ENCODE results near the gene PON2. TPM values are rescaled to one million over a fixed set of nuclear protein-coding genes. Genes with fewer than 3 reads are reported as not detected.
"Not testable (repeated sequence)": the region's sequence is repeated elsewhere in the genome, so short reads cannot be mapped to it uniquely, and the experiment has no call there.

The PON2 gene
- total RNA-seq, 4 donors from 2014 or later, result 66.5 to 113 (median 82.2) TPM

DNA sequence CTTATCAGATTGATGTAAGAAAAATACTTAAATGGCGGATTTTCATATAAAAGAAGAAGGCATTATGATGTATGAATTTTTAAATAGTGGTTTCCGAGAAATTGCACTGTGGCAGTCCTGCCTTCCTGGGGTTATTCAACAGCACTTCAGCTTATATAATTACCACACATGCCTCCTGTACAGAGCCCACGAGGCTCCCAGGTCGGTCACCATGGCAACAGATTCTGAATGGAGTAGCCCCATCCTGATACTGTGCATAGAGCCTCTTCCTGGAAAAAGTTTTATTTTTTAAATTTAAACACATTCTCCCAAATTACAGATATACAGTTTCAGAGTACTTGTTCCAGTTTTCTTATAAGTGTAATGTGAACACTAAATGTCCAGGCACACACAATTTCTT is 35.0 kb upstream of the PON2 start:
- TF ChIP-seq, protein P1, sequence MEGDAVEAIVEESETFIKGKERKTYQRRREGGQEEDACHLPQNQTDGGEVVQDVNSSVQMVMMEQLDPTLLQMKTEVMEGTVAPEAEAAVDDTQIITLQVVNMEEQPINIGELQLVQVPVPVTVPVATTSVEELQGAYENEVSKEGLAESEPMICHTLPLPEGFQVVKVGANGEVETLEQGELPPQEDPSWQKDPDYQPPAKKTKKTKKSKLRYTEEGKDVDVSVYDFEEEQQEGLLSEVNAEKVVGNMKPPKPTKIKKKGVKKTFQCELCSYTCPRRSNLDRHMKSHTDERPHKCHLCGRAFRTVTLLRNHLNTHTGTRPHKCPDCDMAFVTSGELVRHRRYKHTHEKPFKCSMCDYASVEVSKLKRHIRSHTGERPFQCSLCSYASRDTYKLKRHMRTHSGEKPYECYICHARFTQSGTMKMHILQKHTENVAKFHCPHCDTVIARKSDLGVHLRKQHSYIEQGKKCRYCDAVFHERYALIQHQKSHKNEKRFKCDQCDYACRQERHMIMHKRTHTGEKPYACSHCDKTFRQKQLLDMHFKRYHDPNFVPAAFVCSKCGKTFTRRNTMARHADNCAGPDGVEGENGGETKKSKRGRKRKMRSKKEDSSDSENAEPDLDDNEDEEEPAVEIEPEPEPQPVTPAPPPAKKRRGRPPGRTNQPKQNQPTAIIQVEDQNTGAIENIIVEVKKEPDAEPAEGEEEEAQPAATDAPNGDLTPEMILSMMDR (IDR thresholded peaks at IDR 0.05), result no peak
- ATAC-seq (ENCODE audit: low FRiP score) (no peak), DNase-seq (ENCODE audit: low spot score) (no peak)

GRCh38 chr7:95469187-95469586 is 34.4 kb upstream of the PON2 start:
- TF ChIP-seq, protein P1 (IDR thresholded peaks at IDR 0.05), result no peak
- DNase-seq (ENCODE audit: low spot score) (no peak), ATAC-seq (ENCODE audit: low FRiP score) (no peak)

DNA sequence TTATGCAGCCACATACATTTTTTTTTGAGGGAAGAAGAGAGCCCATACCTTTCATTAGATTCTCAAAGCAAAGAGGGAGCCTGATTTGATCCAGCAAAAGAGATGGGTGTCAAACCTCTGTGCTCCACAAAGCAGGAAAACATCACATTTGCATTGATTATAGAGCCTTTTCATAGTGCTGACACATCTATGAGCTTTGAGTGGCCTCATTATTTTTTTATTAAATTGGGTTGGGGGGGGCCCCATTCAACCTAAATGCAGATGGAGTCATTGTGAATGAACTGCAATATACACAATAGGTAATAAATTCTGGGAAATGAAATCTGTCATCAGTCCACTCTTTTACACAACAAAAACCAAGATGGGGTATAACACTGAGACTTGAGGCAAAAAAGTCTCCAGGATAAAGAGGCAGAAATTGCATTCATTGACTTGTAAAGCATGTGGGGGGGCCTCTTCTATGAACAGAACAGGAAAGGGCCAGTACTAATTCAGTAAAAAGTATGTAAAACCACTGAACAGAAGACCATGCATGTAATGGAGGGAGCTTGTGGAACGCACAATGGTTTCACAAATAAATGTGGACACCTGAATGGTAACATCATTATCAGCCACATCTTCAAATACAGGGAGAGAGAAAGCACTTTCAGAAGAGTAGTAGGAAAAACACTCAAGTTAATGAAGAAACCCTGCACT is 33.2 kb upstream of the PON2 start:
- TF ChIP-seq, protein P1 (IDR thresholded peaks at IDR 0.05), result no peak
- DNase-seq (ENCODE audit: low spot score) (no peak), ATAC-seq (ENCODE audit: low FRiP score) (no peak)

- ATAC-seq (ENCODE audit: low FRiP score); DNase-seq (ENCODE audit: low spot score): not testable (repeated sequence)
Measured at GRCh38 chr7:95460653-95461052, 25.8 kb upstream of the PON2 start.

GRCh38 chr7:95457947-95458346 is 23.1 kb upstream of the PON2 start:
- ATAC-seq (ENCODE audit: low FRiP score), result no peak
- no peak for DNase-seq (ENCODE audit: low spot score)
- TF ChIP-seq, protein P1 (IDR thresholded peaks at IDR 0.05), result no peak

- DNase-seq (ENCODE audit: low spot score) (no peak), ATAC-seq (ENCODE audit: low FRiP score) (no peak)
- TF ChIP-seq, protein P1 (IDR thresholded peaks at IDR 0.05), result no peak
Measured at GRCh38 chr7:95454438-95455045, 19.7 kb upstream of the PON2 start.

- TF ChIP-seq, protein P1 (IDR thresholded peaks at IDR 0.05), result no peak
- DNase-seq (ENCODE audit: low spot score) (no peak), ATAC-seq (ENCODE audit: low FRiP score) (no peak)
Measured at GRCh38 chr7:95446618-95447017, 11.8 kb upstream of the PON2 start.
